SK-N-SH (cell line): ENCODE measurements around the gene ADISSP.

Experiments used
- CHD2 ChIP-seq: fragments of 150-350 bp; IDR thresholded peaks from 2 replicates; pipeline ENCODE4 v1.6.1; 2018; ENCODE audit warnings: low read length; ENCODE audit not compliant: partially characterized antibody
- CTCF ChIP-seq: fragments of 200-600 bp; sonication (generic); IDR thresholded peaks from 2 replicates; pipeline ENCODE4 v1.6.1; 2017; ENCODE audit warnings: antibody characterized with exemption, mild to moderate bottlenecking, moderate library complexity
- GABPA ChIP-seq: IDR thresholded peaks from 2 replicates; pipeline ENCODE4 v1.4.0; 2012; ENCODE audit warnings: low read depth, mild to moderate bottlenecking
- IRF3 ChIP-seq: fragments of 150-350 bp; IDR thresholded peaks from 2 replicates; pipeline ENCODE4 v1.6.1; 2016; ENCODE audit warnings: mild to moderate bottlenecking, low read depth, low read length
- RCOR1 ChIP-seq: fragments of 150-350 bp; IDR thresholded peaks from 2 replicates; pipeline ENCODE4 v1.6.1; 2017; ENCODE audit warnings: antibody characterized with exemption, low read length
- REST ChIP-seq: IDR thresholded peaks from 2 replicates; pipeline ENCODE4 v1.6.1; 2012; ENCODE audit warnings: mild to moderate bottlenecking, low read depth, low read length, moderate library complexity
- TEAD4 ChIP-seq: IDR thresholded peaks from 2 replicates; pipeline ENCODE4 v1.4.0; 2012; ENCODE audit warnings: mild to moderate bottlenecking, borderline replicate concordance; ENCODE audit not compliant: insufficient read depth
- USF1 ChIP-seq: IDR thresholded peaks from 2 replicates; pipeline ENCODE4 v1.4.0; 2012; ENCODE audit warnings: low read depth, borderline replicate concordance
- USF2 ChIP-seq: fragments of 150-350 bp; IDR thresholded peaks from 2 replicates; pipeline ENCODE4 v1.6.1; 2017; ENCODE audit warnings: antibody characterized with exemption, low read length, low read depth, borderline replicate concordance
- YY1 ChIP-seq: IDR thresholded peaks from 2 replicates; pipeline ENCODE4 v1.4.0; 2012; ENCODE audit warnings: low read depth, mild to moderate bottlenecking

GRCh38 chr20:3767427-3768341, at the start of gene ADISSP:
- TF ChIP-seq YY1, result no peak
- peak; percentile 28 for TF ChIP-seq CTCF
- no peak for TF ChIP-seq REST
- peak; percentile 81 for TF ChIP-seq USF2
- TF ChIP-seq TEAD4, result no peak
- TF ChIP-seq GABPA, result no peak
- TF ChIP-seq IRF3, result no peak
- peak; percentile 99 for TF ChIP-seq CHD2
- peak; percentile 94 for TF ChIP-seq USF1
- TF ChIP-seq RCOR1, result no peak
